ENCODE measurements around the gene KSR1. TPM values are rescaled to one million over a fixed set of nuclear protein-coding genes. Genes with fewer than 3 reads are reported as not detected.
"Not testable (repeated sequence)": the region's sequence is repeated elsewhere in the genome, so short reads cannot be mapped to it uniquely, and the experiment has no call there.

The KSR1 gene
- total RNA-seq, 2 donors from 2014 or later = 13.9 to 16.5 TPM

GRCh38 chr17:27423651-27424050, 32.6 kb upstream of the KSR1 start:
- Histone ChIP-seq H3K9ac (ENCODE audit: low read depth in 2 of 2, low read length in 2 of 2) (no peak overlapping the region), H3K36me3 (no peaks in the 10 kb centered on the region), H3K27ac (no peak overlapping the region), H3K9me3 (no peaks in the 10 kb centered on the region), H3K27me3 (no peaks in the 10 kb centered on the region), H3K4me3 (no peak overlapping the region), H3K4me1 (no peaks in the 10 kb centered on the region)
- no peak for DNase-seq
- no peak for TF ChIP-seq CTCF (IDR thresholded peaks at IDR 0.05)
- intact Hi-C loops (cut with DNase I) = no loop called here

- no peak overlapping the region for H3K27ac ChIP-seq
- no peak for TF ChIP-seq CTCF (IDR thresholded peaks at IDR 0.05)
- no peaks in the 10 kb centered on the region for H3K27me3 ChIP-seq
- H3K9ac ChIP-seq (ENCODE audit: low read depth in 2 of 2, low read length in 2 of 2) = no peak overlapping the region
- no peak overlapping the region for H3K4me3 ChIP-seq
- H3K9me3 ChIP-seq = no peaks in the 10 kb centered on the region
- H3K4me1 ChIP-seq = no peaks in the 10 kb centered on the region
- no peaks in the 10 kb centered on the region for H3K36me3 ChIP-seq
- intact Hi-C loops (cut with DNase I) = no loop called here
- DNase-seq = no peak
Observed at GRCh38 chr17:27424516-27424915, 31.7 kb upstream of the KSR1 start.

- intact Hi-C loops (cut with DNase I) = no loop called here
- no peaks in the 10 kb centered on the region for H3K9me3 ChIP-seq
- DNase-seq = no peak
- H3K36me3 ChIP-seq = no peaks in the 10 kb centered on the region
- no peak overlapping the region for H3K27ac ChIP-seq
- no peaks in the 10 kb centered on the region for H3K4me1 ChIP-seq
- H3K27me3 ChIP-seq = no peaks in the 10 kb centered on the region
- H3K9ac ChIP-seq (ENCODE audit: low read depth in 2 of 2, low read length in 2 of 2) = no peak overlapping the region
- no peak overlapping the region for H3K4me3 ChIP-seq
- no peak for TF ChIP-seq CTCF (IDR thresholded peaks at IDR 0.05)
Observed at GRCh38 chr17:27424941-27425340, 31.3 kb upstream of the KSR1 start.

- H3K4me1 ChIP-seq; H3K27ac ChIP-seq; H3K36me3 ChIP-seq; DNase-seq; intact Hi-C loops (cut with DNase I); H3K9ac ChIP-seq (ENCODE audit: low read depth in 2 of 2, low read length in 2 of 2); H3K9me3 ChIP-seq; H3K4me3 ChIP-seq; H3K27me3 ChIP-seq: not testable (repeated sequence)
Observed at GRCh38 chr17:27425571-27425970, 30.7 kb upstream of the KSR1 start.

- Histone ChIP-seq H3K9me3 (no peaks in the 10 kb centered on the region), H3K27ac (no peak overlapping the region), H3K9ac (ENCODE audit: low read depth in 2 of 2, low read length in 2 of 2) (no peak overlapping the region), H3K4me1 (no peaks in the 10 kb centered on the region), H3K27me3 (no peaks in the 10 kb centered on the region), H3K36me3 (no peaks in the 10 kb centered on the region), H3K4me3 (no peak overlapping the region)
- intact Hi-C loops (cut with DNase I) = no loop called here
- DNase-seq = no peak
- TF ChIP-seq CTCF (IDR thresholded peaks at IDR 0.05) = no peak
Observed at GRCh38 chr17:27425991-27426390, 30.3 kb upstream of the KSR1 start.

- H3K27me3 ChIP-seq; H3K27ac ChIP-seq; H3K4me1 ChIP-seq; DNase-seq; intact Hi-C loops (cut with DNase I); H3K9me3 ChIP-seq; H3K9ac ChIP-seq (ENCODE audit: low read depth in 2 of 2, low read length in 2 of 2); H3K36me3 ChIP-seq; H3K4me3 ChIP-seq: not testable (repeated sequence)
Observed at GRCh38 chr17:27426471-27426870, 29.8 kb upstream of the KSR1 start.

GRCh38 chr17:27427166-27427862, 28.9 kb upstream of the KSR1 start:
- H3K4me3 ChIP-seq; H3K4me1 ChIP-seq; DNase-seq; H3K9me3 ChIP-seq; H3K27ac ChIP-seq; H3K9ac ChIP-seq (ENCODE audit: low read depth in 2 of 2, low read length in 2 of 2); H3K36me3 ChIP-seq; intact Hi-C loops (cut with DNase I); H3K27me3 ChIP-seq: not testable (repeated sequence)
